SK-N-SH (cell line): ENCODE measurements around the gene CDH11. TPM values are rescaled to one million over a fixed set of nuclear protein-coding genes. Genes with fewer than 3 reads are reported as not detected.
A peak's percentile ranks its signal among the peaks of the same experiment; 100 is the strongest.

Experiments used
- CTCF ChIA-PET: fragments of 300-600, 350-600 bp; formaldehyde crosslinking; extraction: SDS; loops from one replicate; lab custom pipeline; 2021; lab: Yijun Ruan, JAX
- POLR2A ChIA-PET: fragments of 350-600 bp; sonication (Branson Sonifier 250); formaldehyde crosslinking; extraction: SDS; loops from one replicate; lab custom pipeline; 2020; ENCODE audit warnings: antibody characterized with exemption, inconsistent platforms; lab: Yijun Ruan, JAX
- DNase-seq: peaks from one replicate; pipeline ENCODE4 v3.0.0; 2012
- H2AFZ ChIP-seq: fragments of 200-600 bp; sonication (generic); 2 replicates; pipeline ENCODE4 v1.8.1; 2016; ENCODE audit warnings: antibody characterized with exemption, mild to moderate bottlenecking, low read depth
- H3F3A ChIP-seq: fragments of 200-600 bp; sonication (generic); replicated peaks from 2 replicates; pipeline ENCODE3; 2016; ENCODE audit warnings: antibody characterized with exemption, mild to moderate bottlenecking; ENCODE audit not compliant: insufficient read depth
- H3K27ac ChIP-seq, 2 experiments: fragments of 200-500 bp in 1 of 2; fragments of 200-600 bp in 1 of 2; sonication (Bioruptor generic) in 1 of 2; sonication (generic), shearing (Covaris generic) in 1 of 2; 2 replicates each; pipeline versions ENCODE4 v1.5.1 to v1.6.1; 2014 to 2016; ENCODE audit warnings: low read depth in 2 of 2, inconsistent platforms in 1 of 2, low read length in 1 of 2, mild to moderate bottlenecking in 1 of 2, mixed read lengths in 1 of 2
- H3K27me3 ChIP-seq: fragments of 200-600 bp; sonication (generic), shearing (Covaris generic); 2 replicates; pipeline ENCODE4 v1.6.1; 2016; ENCODE audit warnings: mixed run types; ENCODE audit not compliant: insufficient read depth
- H3K36me3 ChIP-seq, 2 experiments: fragments of 200-500 bp in 1 of 2; fragments of 200-600 bp in 1 of 2; sonication (Bioruptor generic) in 1 of 2; sonication (generic) in 1 of 2; replicated peaks in 1 of 2; 2 replicates each; pipeline versions ENCODE3 to v1.5.1; 2014 to 2016; ENCODE audit warnings: low read length in 1 of 2, mild to moderate bottlenecking in 1 of 2; ENCODE audit not compliant: insufficient read depth in 2 of 2, control insufficient read depth in 1 of 2
- H3K4me1 ChIP-seq, 2 experiments: fragments of 200-500 bp in 1 of 2; fragments of 200-600 bp in 1 of 2; sonication (Bioruptor generic) in 1 of 2; sonication (generic), shearing (Covaris generic) in 1 of 2; 2 replicates each; pipeline versions ENCODE4 v1.5.1 to v1.6.1; 2014 to 2016; ENCODE audit warnings: low read depth in 1 of 2, low read length in 1 of 2, mixed run types in 1 of 2; ENCODE audit not compliant: insufficient read depth in 2 of 2, control insufficient read depth in 1 of 2
- H3K4me2 ChIP-seq: fragments of 200-600 bp; sonication (generic), shearing (Covaris generic); 2 replicates; pipeline ENCODE4 v1.6.1; 2017; ENCODE audit warnings: mixed run types
- H3K4me3 ChIP-seq, 2 experiments: fragments of 200-500 bp in 1 of 2; fragments of 200-600 bp in 1 of 2; sonication (Bioruptor generic) in 1 of 2; sonication (generic), shearing (Covaris generic) in 1 of 2; 2 replicates each; pipeline versions ENCODE4 v1.5.1 to v1.8.1; 2014 to 2016; ENCODE audit warnings: low read depth in 2 of 2, inconsistent platforms in 1 of 2, low read length in 1 of 2, mild to moderate bottlenecking in 1 of 2, mixed read lengths in 1 of 2, moderate library complexity in 1 of 2
- H3K79me2 ChIP-seq: fragments of 200-600 bp; sonication (generic); 2 replicates; pipeline ENCODE4 v1.8.1; 2017; ENCODE audit warnings: mild to moderate bottlenecking; ENCODE audit not compliant: insufficient read depth
- H3K9ac ChIP-seq: fragments of 200-600 bp; sonication (generic); 2 replicates; pipeline ENCODE4 v1.6.1; 2017; ENCODE audit warnings: mixed run types
- H3K9me2 ChIP-seq: fragments of 200-600 bp; sonication (generic); 2 replicates; pipeline ENCODE4 v1.6.1; 2017; ENCODE audit warnings: mixed run types
- H3K9me3 ChIP-seq: fragments of 200-600 bp; sonication (generic); 2 replicates; pipeline ENCODE4 v1.6.1; 2017; ENCODE audit warnings: mixed run types, mild to moderate bottlenecking, moderate library complexity
- H4K20me1 ChIP-seq: fragments of 200-600 bp; sonication (generic); 2 replicates; pipeline ENCODE4 v1.6.1; 2017; ENCODE audit warnings: mild to moderate bottlenecking, mixed run types; ENCODE audit not compliant: insufficient read depth
- ELF1 ChIP-seq: IDR thresholded peaks from 2 replicates; pipeline ENCODE4 v1.4.0; 2012
- EP300 ChIP-seq, 2 experiments: IDR thresholded peaks; 2 replicates each; pipeline versions ENCODE4 v1.4.0 to v1.6.1; 2012; ENCODE audit warnings: borderline replicate concordance in 1 of 2, low read depth in 1 of 2, low read length in 1 of 2
- FOSL2 ChIP-seq: IDR thresholded peaks from 2 replicates; pipeline ENCODE4 v1.4.0; 2012; ENCODE audit warnings: low read depth, mild to moderate bottlenecking, moderate library complexity, borderline replicate concordance
- FOXJ3 ChIP-seq: sonication (generic); formaldehyde crosslinking; IDR thresholded peaks from 2 replicates; pipeline ENCODE4 v1.5.1; 2020; ENCODE audit warnings: mild to moderate bottlenecking, missing genetic modification reagents
- GABPA ChIP-seq: IDR thresholded peaks from 2 replicates; pipeline ENCODE4 v1.4.0; 2012; ENCODE audit warnings: low read depth, mild to moderate bottlenecking
- MXI1 ChIP-seq: IDR thresholded peaks from 2 replicates; pipeline ENCODE4 v1.6.1; 2012; ENCODE audit warnings: mild to moderate bottlenecking, low read depth, low read length, improper control_type of control experiment
- NRF1 ChIP-seq: IDR thresholded peaks from 2 replicates; pipeline ENCODE4 v1.6.1; 2012; ENCODE audit warnings: low read depth, mild to moderate bottlenecking, low read length
- RCOR1 ChIP-seq: fragments of 150-350 bp; IDR thresholded peaks from 2 replicates; pipeline ENCODE4 v1.6.1; 2017; ENCODE audit warnings: antibody characterized with exemption, low read length
- RFX5 ChIP-seq: IDR thresholded peaks from 2 replicates; pipeline ENCODE4 v1.6.1; 2012; ENCODE audit warnings: mild to moderate bottlenecking, improper control_type of control experiment, low read length
- SIN3A ChIP-seq: IDR thresholded peaks from 2 replicates; pipeline ENCODE4 v1.6.1; 2012; ENCODE audit warnings: low read depth, mild to moderate bottlenecking, low read length, moderate library complexity, borderline replicate concordance
- SMC3 ChIP-seq: IDR thresholded peaks from 2 replicates; pipeline ENCODE4 v1.6.1; 2012; ENCODE audit warnings: low read depth, low read length, improper control_type of control experiment
- TAF1 ChIP-seq: IDR thresholded peaks from 2 replicates; pipeline ENCODE4 v1.6.1; 2012; ENCODE audit warnings: low read depth, mild to moderate bottlenecking, low read length, moderate library complexity, borderline replicate concordance
- TEAD4 ChIP-seq: IDR thresholded peaks from 2 replicates; pipeline ENCODE4 v1.4.0; 2012; ENCODE audit warnings: mild to moderate bottlenecking, borderline replicate concordance; ENCODE audit not compliant: insufficient read depth
- YY1 ChIP-seq: IDR thresholded peaks from 2 replicates; pipeline ENCODE4 v1.4.0; 2012; ENCODE audit warnings: low read depth, mild to moderate bottlenecking
- WGBS: methylation state at CpG from one replicate; pipeline ENCODE4 v1.1.6; 2017; ENCODE audit warnings: low lambda C conversion rate; 5-methylcytosine and 5-hydroxymethylcytosine counted together
- polyA plus RNA-seq, 3 experiments: library from polyadenylated mRNA; depleted of rRNA; stranded (reverse); fragments of >200 nt; gene quantifications; 2 replicates each; pipeline ENCODE4 v1.2.3, GENCODE V29; 2012
- TF ChIP-seq, protein P1 (sequence below): IDR thresholded peaks from 2 replicates; pipeline ENCODE4 v1.4.0; 2012; ENCODE audit warnings: low read depth, borderline replicate concordance
- TF ChIP-seq, protein P2 (sequence below): IDR thresholded peaks from 2 replicates; pipeline ENCODE4 v1.4.0; 2012; ENCODE audit warnings: low read depth
- TF ChIP-seq, protein P3 (sequence below): fragments of 200-600 bp; sonication (generic); IDR thresholded peaks from 2 replicates; pipeline ENCODE4 v1.6.1; 2017; ENCODE audit warnings: antibody characterized with exemption, mild to moderate bottlenecking, moderate library complexity
- TF ChIP-seq, protein P4 (sequence below): IDR thresholded peaks from 2 replicates; pipeline ENCODE4 v1.6.1; 2012; ENCODE audit warnings: mild to moderate bottlenecking, low read depth, low read length, moderate library complexity

The CDH11 gene
- polyA plus RNA-seq, 1 of the 3 experiments (the other 2 are of a cell fraction): 269 TPM

DNA sequence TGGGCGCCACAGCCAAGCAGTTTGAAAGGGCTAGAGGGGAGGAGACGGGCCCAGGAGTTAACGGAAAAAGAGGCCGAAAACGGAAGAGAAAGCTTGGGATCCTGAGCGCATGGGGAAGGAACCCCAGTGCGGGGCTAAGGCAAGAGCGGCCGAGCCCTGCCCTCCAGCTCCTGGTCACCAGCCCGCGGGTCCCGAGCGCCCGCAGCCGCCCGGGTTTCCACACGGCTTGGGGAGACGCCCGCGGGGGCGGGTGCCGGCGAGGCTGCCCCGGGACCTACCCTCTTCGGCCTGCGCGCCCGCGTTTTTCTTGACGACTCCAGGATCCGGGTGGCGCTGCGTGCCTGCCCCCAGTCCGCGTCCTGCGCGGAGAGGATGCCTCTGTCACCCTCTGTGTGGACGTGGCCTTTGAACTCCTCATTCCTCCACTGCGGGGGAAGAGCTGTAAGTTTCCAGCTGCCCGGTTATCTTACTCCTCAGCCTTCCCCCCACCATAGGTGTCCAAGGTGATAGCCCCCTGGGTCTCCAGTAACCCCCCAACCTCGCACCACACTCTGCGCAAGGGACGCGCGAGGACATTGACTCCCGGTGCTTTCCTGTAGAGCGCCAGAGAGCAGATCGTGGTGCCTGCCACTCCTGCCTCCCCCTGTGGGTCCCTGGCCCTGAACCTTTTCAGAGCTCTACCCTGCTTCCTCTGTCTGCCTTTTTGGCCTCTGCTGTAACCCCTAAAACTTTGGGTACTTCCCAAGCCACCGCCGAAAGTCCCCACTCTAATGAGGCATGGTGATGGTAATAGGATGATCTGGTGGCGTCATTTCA is 1.7 kb upstream of the CDH11 start:
- Histone ChIP-seq H3K27me3 (no peaks in the 10 kb centered on the region), H3K9me3 (no peaks in the 10 kb centered on the region), H3K79me2 (peaks cover 52% of the 10 kb centered on the region), H3F3A (peaks cover 30% of the 10 kb centered on the region), H3K9ac (peak overlapping the region; percentile 94), H3K4me3 (peak overlapping the region; percentile 79 to 83), H3K27ac (peak overlapping the region; percentile 79 to 97), H3K4me1 (peaks cover 14 to 24% of the 10 kb centered on the region in 2 experiments), H3K4me2 (peak overlapping the region; percentile 97), H3K9me2 (no peaks in the 10 kb centered on the region), H2AFZ (peak overlapping the region; percentile 84), H4K20me1 (peaks cover 8% of the 10 kb centered on the region; the same call in 1 of the 2 replicates), H3K36me3 (no peaks in the 10 kb centered on the region)
- WGBS: 44% methylated on average over 21 of the region's 51 CpGs
- ChIA-PET CTCF (interaction anchor here (0.6 to 1.5 kb wide), 6 partner anchors 11 to 1147 kb away, joined by 3 to 6 read pairs (median 4); no protein-coding TSS in a partner anchor), POLR2A (interaction anchor here (0.6 kb wide), 1 partner anchor 405 kb away, joined by 4 read pairs; no protein-coding TSS in a partner anchor)
- TF ChIP-seq, protein P1, sequence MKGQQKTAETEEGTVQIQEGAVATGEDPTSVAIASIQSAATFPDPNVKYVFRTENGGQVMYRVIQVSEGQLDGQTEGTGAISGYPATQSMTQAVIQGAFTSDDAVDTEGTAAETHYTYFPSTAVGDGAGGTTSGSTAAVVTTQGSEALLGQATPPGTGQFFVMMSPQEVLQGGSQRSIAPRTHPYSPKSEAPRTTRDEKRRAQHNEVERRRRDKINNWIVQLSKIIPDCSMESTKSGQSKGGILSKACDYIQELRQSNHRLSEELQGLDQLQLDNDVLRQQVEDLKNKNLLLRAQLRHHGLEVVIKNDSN: no peak
- 0 out of 2 replicates have a peak, but pooled peaks have one; percentile 27 for TF ChIP-seq SIN3A
- peak; percentile 62 for DNase-seq

DNA sequence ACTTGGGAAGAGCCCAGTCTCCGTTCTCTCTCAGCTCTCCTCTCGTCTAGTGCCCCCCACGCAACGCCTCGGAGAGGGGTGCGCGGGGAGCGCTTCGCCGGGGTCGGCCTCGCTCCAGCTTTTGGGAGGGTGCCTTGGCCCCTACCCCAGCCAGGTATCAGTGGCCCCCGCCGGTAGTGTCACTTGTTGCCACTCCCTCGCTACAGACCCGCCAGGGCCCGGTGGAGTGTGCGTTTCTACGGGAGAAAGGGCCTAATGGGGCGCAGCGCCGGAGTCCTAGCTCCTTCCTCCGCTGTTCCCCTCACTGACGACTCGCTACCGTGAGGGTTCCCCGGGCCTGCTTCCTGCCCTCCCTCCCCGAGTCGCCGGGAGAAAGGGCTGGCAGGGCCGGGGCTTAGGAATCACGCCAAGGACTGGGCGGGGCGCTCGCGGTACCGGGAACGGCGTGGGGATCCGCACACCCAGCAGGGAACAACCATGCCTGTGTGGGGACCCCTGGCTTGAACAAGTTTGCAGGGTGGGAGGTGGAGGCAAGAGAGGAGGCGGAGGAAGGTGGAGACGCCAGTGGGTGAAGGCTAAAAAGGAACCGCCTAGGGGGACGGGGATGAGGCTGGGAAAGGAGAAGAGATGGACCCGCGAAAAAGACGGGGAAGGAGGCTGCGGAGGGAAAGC is 997 bp upstream of the CDH11 start:
- DNase-seq: peak; percentile 72
- ChIA-PET POLR2A (no interaction called here), CTCF (interaction anchor here (0.6 to 1.5 kb wide), 6 partner anchors 288 to 1660 kb away, joined by 3 to 6 read pairs (median 4); no protein-coding TSS in a partner anchor)
- peak overlapping the region; percentile 84 for H2AFZ ChIP-seq
- peaks cover 59% of the 10 kb centered on the region for H3K79me2 ChIP-seq
- H3K27ac ChIP-seq: peak overlapping the region; percentile 79 to 97
- no peaks in the 10 kb centered on the region for H3K9me3 ChIP-seq
- peaks cover 19 to 27% of the 10 kb centered on the region in 2 experiments for H3K4me1 ChIP-seq
- peaks cover 35% of the 10 kb centered on the region for H3F3A ChIP-seq
- peaks cover 0 to 3% of the 10 kb centered on the region in 2 experiments for H3K36me3 ChIP-seq
- peak overlapping the region; percentile 97 for H3K4me2 ChIP-seq
- 2% methylated on average over 30 of the region's 48 CpGs for WGBS
- H3K27me3 ChIP-seq: no peaks in the 10 kb centered on the region
- H4K20me1 ChIP-seq: peaks cover 12% of the 10 kb centered on the region
- H3K9me2 ChIP-seq: no peaks in the 10 kb centered on the region
- H3K9ac ChIP-seq: peak overlapping the region; percentile 94
- peak overlapping the region; percentile 79 to 83 for H3K4me3 ChIP-seq
- TF ChIP-seq TEAD4: no peak
- TF ChIP-seq GABPA: no peak; the same call in 1 of the 2 replicates
- TF ChIP-seq MXI1: 0 out of 2 replicates have a peak, but pooled peaks have one; percentile 15
- TF ChIP-seq RCOR1: 0 out of 2 replicates have a peak, but pooled peaks have one; percentile 24
- TF ChIP-seq NRF1: no peak
- TF ChIP-seq FOSL2: no peak
- no peak for TF ChIP-seq RFX5
- TF ChIP-seq, protein P2, sequence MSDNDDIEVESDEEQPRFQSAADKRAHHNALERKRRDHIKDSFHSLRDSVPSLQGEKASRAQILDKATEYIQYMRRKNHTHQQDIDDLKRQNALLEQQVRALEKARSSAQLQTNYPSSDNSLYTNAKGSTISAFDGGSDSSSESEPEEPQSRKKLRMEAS: peak; percentile 23; the same call in 1 of the 2 replicates
- TF ChIP-seq FOXJ3: no peak
- TF ChIP-seq EP300 (IDR thresholded peaks at IDR 0.05; ENCODE audit: borderline replicate concordance in 1 of 2, low read depth in 1 of 2, low read length in 1 of 2): no peak
- TF ChIP-seq, protein P3, sequence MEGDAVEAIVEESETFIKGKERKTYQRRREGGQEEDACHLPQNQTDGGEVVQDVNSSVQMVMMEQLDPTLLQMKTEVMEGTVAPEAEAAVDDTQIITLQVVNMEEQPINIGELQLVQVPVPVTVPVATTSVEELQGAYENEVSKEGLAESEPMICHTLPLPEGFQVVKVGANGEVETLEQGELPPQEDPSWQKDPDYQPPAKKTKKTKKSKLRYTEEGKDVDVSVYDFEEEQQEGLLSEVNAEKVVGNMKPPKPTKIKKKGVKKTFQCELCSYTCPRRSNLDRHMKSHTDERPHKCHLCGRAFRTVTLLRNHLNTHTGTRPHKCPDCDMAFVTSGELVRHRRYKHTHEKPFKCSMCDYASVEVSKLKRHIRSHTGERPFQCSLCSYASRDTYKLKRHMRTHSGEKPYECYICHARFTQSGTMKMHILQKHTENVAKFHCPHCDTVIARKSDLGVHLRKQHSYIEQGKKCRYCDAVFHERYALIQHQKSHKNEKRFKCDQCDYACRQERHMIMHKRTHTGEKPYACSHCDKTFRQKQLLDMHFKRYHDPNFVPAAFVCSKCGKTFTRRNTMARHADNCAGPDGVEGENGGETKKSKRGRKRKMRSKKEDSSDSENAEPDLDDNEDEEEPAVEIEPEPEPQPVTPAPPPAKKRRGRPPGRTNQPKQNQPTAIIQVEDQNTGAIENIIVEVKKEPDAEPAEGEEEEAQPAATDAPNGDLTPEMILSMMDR: no peak
- TF ChIP-seq YY1: peak; percentile 21; the same call in 1 of the 2 replicates
- TF ChIP-seq, protein P4, sequence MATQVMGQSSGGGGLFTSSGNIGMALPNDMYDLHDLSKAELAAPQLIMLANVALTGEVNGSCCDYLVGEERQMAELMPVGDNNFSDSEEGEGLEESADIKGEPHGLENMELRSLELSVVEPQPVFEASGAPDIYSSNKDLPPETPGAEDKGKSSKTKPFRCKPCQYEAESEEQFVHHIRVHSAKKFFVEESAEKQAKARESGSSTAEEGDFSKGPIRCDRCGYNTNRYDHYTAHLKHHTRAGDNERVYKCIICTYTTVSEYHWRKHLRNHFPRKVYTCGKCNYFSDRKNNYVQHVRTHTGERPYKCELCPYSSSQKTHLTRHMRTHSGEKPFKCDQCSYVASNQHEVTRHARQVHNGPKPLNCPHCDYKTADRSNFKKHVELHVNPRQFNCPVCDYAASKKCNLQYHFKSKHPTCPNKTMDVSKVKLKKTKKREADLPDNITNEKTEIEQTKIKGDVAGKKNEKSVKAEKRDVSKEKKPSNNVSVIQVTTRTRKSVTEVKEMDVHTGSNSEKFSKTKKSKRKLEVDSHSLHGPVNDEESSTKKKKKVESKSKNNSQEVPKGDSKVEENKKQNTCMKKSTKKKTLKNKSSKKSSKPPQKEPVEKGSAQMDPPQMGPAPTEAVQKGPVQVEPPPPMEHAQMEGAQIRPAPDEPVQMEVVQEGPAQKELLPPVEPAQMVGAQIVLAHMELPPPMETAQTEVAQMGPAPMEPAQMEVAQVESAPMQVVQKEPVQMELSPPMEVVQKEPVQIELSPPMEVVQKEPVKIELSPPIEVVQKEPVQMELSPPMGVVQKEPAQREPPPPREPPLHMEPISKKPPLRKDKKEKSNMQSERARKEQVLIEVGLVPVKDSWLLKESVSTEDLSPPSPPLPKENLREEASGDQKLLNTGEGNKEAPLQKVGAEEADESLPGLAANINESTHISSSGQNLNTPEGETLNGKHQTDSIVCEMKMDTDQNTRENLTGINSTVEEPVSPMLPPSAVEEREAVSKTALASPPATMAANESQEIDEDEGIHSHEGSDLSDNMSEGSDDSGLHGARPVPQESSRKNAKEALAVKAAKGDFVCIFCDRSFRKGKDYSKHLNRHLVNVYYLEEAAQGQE: no peak
- TF ChIP-seq SIN3A: no peak
- TF ChIP-seq ELF1: peak; percentile 23; the same call in 1 of the 2 replicates
- peak; percentile 69; the same call in 1 of the 2 replicates for TF ChIP-seq TAF1
- no peak for TF ChIP-seq SMC3
